GM21360 (cell line): ENCODE results near the gene ZNF365.
"Not testable (repeated sequence)": the region's sequence is repeated elsewhere in the genome, so short reads cannot be mapped to it uniquely, and the experiment has no call there.

Experiments
- ATAC-seq: cut with Tn5 transposase; IDR thresholded peaks from one replicate; pipeline ENCODE4 v1.9.1; 2021; ENCODE audit warnings: mild to moderate bottlenecking, moderate library complexity; ENCODE audit not compliant: unreplicated experiment

Gene ZNF365

DNA sequence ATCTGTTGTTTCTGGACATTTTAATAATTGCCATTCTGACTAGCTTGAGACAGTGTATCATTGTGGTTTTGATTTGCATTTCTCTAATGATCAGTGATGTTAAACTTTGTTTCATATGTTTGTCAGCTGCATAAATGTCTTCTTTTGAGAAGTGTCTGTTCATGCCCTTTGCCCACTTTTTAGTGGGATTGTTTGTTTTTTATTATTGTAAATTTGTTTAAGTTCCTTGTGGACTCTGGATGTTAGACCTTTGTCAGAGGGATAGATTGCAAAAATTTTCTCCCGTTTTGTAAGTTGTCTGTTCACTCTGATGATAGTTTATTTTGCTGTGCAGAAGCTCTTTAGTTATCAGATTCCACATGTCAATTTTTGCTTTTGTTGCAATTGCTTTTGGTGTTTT lies 36.8 kb downstream of the ZNF365 start:
- ATAC-seq = not testable (repeated sequence)

DNA sequence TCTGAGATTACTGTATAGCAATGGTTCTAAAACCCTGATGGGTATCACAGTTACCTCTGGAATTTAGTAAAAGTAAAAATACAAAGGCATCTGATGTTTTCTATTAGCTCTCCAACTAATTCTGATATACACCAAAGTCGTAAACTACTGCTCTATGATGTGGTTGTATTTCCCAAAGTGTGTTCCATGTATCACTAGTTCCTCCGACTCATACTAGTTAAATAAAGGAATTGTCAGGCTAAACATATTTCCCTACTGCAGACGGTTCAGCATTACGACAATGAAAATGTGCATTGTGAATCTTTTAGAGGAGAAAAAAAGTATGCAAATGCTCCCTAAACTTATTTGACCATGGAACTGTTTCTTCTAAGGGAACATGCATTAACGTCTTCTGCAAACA lies 38.9 kb downstream of the ZNF365 start:
- no peak for ATAC-seq

DNA sequence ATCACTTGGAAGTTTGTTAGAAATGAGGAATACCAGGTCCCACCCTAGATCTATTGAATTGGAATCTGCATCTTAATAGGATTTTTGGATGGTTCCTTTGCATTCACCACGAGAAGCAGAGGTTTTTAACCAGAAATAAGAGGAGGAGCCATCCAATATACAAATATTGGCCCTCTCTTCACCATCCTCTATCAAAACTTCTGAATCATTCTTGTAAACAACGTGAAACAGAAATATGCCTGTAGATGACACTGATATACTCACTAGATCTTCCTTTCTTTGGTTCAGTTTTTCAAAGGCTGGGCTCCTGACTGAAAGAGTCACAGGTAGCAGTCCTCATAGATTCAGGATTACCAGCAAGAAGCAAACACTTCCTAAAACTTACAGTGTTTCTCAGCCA lies 39.5 kb downstream of the ZNF365 start:
- no peak for ATAC-seq

DNA sequence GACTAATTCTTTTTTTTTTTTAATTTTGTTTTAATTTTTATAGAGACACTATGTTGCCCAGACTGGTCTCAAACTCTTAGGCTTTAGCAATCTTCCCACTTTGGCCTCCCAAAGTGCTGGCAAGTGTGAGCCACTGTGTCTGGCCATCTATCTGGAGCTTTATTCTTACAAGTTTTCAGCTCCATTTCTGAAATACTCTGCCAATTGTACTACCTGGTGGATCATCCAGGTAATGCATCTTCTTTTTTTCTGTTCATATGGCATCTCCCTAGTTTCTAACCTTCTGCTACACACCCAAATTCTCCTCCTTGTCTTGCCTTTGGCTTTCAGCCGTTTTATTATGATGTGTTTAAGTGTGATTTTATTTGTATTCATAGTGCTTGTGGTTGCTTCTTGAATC lies 40.2 kb downstream of the ZNF365 start:
- ATAC-seq = no peak

DNA sequence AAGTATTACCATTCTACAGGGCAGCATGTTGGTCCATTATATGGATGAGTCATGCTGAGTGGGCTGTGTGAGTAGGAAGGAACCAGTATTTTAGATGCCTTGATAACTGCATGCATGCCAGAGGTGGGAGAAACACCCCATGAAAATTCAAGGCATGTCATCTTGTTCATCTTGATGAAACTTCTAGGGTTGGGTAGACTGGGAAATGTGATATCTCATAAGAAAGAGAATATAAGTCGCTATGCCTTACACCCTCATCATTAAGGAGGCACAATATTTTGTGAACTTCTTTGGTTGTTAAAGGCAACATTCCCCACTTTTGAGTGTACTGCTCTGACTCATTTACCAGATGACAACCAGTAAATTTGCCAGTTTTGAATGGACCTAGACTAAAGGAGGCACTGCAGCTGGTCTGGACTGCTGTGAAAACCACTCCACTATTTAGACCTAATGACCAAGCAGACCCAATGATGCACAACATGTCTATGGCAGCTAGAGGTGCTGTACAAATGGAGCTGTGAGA lies 48.0 kb downstream of the ZNF365 start:
- no peak for ATAC-seq

DNA sequence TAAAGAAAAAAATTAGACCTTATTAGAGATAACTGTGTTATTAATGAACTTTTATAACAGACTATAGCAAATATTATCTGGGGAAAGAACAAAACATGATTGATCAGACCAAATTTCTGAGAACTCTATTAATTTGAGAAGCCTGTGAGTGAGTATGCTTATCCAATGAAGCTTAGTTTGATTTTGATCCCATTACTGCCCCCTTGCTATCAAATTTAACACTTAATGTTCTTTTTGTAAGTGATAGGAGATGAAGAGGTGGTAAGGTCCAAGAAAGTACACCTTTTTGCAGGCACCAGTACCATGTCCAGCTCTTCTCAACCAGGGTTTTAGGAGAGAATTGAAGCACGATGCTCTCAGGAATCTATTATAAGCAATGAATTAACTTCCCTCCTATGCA lies 49.9 kb downstream of the ZNF365 start:
- ATAC-seq = no peak

DNA sequence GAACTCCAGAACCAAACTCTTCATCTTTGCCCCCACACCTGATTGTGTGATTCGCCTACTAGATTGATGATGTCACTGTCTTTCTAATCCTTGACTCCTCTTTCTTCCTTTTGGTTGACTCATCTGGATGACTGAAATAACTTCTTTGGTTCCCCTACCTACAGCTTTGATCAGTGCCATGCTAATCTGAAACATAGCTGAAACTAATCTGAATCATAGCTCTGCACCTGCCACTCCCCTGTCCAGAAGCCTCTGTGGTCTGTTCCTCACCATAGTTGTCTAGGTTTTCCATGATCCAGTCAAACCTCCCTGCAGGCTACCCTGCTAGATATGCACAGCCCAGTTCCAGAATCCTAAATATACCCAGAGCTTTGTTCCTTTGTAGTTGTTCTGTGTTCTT lies 51.9 kb downstream of the ZNF365 start:
- no peak for ATAC-seq

DNA sequence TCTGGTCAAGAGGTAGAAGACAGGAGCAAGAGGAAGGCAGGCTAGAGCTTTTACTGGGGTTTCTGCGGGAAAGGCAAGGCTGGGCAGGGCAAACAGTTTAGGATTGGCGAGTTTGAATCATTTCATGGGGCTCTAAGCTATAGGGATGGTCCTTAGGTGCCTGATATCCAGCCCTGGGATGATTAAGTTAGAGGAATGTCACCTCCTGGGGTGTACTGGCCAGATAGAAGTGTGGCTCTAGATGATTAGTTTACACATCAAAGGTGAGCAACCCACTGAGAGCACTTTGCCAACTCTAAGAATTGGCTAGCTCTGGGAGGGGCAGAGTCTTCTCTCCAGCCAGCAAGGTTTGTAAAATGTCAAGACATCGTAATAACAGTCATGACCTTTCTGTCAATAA lies 52.4 kb downstream of the ZNF365 start:
- no peak for ATAC-seq

DNA sequence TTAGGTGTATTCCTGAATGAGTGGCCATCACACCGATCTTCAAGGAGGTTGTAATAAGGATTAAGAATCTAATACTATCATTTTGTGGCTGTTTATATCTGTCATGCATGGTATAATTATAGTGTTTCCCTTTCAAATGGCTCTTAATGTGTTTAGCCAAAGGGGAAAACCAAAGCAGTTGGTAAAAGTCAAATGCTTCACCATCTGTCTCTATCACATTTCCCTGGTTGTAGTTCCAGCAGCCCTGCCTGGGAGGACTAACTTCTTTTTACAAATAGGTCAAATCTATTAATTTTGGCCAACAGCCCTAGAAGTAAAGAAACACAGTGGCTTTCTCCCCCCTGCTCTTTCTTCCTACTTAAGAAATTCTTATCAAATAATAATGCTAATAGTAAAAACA lies 56.7 kb downstream of the ZNF365 start:
- no peak for ATAC-seq

DNA sequence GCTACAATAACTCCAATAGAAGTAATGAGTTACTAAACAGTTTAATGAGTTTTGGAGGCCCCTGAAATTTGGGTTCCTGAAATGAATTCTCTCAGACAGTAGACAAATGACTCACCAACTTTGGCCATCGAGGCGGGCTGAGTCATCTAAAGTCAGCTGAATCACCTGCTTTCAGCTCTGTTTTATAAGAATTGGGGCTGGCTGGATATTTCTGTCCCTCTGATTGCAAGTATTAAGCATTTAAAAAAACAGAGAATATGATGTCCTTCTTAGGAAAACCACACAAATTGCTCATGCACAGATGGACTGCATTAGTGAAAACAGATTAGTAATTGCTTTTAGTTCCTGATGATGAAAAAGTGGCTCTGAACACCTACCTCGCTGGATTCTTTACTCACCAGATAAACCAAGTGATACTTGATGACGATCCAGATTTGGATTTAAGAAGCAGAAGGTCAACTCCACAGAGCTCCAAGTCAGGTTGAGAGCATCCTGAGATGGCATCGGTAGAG lies 59.1 kb downstream of the ZNF365 start:
- ATAC-seq = peak; percentile 82

DNA sequence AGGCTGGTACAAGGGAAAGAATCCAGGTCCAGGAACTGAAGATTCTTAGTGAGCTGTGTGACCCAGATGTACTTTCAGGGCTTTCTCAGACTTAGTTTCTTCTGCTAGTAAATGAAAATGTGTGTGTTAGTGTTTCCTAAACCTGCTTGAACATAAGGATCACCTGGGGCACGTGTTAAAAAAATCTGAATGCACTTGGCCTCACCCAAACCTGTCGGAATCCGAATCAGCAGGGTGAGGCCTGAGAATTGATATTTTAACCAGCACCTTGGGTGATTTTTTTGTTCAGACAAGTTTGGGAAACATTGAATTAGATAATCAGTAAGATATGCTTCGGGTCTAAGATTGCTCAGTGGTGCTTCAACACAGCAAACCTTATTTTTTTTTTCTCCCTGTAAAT lies 59.7 kb downstream of the ZNF365 start:
- ATAC-seq = no peak

DNA sequence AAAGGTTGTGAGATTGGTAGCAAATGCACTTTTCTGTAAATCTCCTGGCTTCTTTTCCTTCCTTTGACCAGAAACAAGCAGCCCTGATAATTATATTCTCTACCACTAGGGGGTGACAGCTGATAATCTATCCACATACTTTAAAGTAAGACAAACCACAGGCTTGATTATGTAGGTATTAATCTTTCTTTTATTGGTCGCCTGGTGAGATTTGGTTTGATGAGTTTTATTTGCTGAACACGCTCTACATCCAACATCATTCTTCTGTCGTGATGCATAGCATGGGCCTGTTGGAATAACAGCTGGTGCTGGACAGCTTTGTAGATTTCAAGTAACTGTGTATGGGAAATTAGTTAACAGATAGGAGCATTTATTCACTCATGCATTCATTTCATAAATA lies 63.5 kb downstream of the ZNF365 start:
- ATAC-seq = no peak

DNA sequence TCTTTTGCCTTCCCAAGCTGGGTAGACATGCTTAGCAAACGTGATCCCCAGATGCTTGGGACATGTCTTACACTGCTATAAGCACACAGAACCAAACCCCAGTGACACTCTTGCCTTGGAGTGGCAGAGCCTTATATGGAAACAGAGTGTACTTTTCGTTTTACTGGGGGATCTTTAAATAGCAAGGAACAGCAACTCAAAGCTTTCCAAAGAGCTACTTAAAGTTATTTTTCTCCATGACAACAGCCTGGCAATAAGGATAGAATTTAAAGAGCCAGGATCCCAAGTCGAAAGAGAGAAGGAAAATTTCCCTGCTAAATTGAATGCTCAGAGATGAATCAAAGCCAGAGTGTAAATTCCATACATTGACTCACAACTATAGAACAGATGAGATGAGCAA lies 67.8 kb downstream of the ZNF365 start:
- no peak for ATAC-seq

DNA sequence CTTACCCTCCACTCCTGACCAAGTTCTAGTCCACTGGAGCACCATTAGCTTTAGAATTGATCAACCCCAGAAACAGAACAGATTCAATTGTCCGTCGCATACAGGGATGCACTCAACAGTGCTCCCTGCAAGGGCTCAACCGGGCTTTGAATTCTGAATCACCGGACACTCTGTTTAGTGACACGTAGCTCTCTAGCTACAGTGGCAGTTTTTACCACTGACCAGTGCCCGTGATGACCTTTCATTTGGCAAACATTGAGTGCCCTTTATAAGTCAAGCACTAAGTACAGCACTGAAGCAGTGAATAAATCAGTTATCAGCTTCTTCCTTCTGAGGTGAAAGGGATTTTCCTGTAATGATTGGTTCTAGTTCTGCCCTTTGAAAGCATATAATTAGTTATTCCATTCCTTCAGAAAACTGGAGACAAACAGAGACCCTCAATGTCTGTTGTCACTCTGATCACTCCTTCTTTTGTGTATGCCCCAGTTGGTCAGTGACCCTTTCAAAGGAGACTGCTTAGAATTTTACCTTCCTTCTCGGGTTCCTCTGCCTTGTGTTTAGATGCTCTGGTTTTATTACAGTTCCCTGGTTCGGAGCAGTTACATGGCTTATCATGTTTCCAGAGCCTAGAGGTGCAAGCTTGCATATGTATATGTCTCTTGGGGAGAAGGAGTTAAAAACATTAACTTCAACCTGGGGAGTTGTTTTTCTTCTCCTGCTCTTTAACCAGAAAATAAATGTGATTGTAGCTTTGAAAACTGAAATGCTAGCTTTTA lies 68.9 kb downstream of the ZNF365 start:
- ATAC-seq = no peak

DNA sequence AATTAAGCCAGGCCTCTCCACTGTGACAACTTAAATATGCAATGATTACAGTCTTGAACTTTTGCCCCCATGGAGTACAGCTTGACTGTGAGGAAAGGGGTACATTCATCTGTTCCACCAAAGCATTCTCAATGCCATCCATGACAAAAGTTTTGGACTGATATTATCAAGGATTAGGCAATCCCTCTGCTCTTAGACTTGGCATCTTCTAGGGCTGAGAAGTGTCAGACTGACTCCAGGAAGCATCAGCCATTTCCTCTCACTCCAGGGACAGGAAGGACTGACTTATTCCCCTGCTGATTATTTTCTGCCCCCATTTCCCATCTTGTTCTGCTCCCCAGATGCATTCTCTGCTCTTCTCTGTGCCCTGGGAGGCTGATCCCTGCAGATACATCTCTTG lies 69.7 kb downstream of the ZNF365 start:
- ATAC-seq = no peak

DNA sequence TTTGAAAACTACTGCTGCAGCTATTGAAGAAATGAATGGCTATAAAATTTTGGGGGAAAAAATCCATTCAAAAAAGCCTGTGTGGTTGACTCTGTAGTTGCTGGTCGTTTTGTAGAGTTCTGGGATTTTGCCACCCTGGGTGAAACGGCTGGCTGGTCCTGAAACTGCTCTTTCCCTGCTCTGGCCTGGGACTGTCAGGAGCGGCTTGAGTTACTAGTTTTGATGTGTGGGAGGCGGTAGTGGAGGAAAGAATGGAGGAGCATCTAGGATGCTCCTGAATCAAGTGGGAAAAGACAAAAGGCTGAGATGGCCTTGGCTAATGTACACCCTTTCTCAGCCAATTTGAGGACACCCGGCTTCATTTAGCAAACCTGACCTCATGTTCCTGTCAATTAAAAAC lies 72.5 kb downstream of the ZNF365 start:
- ATAC-seq = no peak

DNA sequence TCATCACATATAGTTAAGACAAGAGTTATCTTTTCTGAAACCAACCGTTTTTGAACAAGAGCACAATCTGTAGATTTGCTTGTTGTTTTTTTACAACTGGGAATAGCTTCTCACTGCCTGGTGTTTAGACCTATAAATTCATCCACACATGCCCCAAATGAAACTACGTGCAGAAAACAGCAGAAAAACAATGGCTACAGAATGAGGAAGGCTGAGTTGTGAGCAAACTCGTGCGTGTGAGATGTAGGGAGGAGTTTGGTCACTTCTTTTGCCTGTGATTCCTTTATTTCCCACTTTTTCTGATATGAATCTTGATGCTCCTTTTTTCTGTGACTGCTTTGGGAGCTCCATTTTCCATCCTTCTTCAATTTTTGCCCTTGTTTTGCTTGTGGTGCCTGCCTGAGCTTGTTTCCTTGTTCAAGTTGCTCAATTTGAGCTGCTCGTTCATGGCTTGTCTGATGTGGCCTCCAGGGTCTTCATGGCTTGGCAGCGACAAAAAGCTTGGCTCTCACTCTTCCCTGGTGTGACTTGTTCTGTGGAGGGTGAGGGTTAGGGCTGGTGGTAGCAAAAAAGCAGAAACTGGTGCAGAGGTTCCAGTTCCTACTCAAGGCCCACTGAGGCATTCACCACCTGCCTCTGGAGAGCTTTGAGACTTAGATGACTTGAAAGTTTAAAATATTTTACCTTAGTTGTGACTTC lies 76.9 kb downstream of the ZNF365 start:
- no peak for ATAC-seq

DNA sequence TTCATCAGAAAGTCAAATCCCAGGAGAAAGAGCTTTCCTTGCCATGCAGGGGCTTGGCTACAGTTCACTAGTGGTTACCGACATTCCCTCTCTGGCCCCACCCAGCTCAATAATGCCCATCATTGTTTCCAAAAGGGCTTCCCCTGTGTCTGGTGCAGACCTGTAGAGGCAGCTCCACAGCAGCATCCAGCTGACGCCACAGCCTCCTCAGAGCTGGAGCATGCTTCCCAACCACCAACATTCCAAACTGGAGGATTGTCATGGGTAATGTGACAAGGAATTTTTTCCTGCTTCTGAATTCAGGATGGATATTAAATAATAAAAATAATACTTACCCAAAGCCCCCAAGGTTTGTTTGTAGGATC lies 77.4 kb downstream of the ZNF365 start:
- ATAC-seq = no peak
